ENCODE results near the gene CFAP100.
A peak's percentile ranks its signal among the peaks of the same experiment; 100 is the strongest.

Gene CFAP100

DNA sequence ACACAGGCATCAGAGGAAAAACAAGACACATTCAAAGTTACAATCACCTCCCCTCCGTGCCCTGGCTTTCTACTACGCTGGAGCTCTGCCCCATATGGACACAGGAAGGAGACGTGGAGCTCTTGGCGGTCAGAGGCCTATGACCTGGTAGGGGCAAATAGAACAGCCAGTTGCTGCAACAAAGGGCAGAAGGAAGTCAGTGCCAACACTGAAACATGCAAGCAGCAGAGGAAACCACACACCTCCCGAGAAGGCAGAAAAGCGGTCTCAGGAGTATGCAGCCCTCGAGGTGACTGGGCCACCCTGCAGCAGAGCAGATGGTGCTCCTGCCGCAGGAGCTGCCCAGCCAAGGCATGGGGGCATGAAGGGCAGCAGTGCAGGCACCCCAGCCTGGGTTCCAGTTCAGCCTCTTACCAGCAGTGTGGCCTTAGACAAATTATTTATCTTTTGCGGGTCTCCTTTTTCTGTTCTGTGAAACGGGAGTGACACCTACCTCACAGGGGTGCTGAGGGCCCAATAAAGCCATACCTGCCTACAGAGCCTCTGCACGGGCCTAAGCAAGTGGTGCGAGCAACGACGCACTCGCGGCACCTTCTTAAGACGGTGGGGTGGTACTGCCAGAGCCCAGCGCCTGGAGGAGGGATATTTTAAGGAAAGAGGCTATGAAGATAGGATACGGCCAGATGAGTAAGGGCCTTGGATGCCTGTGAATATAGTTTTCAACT, 72.3 kb downstream of the CFAP100 start:
- no peak for ATAC-seq

DNA sequence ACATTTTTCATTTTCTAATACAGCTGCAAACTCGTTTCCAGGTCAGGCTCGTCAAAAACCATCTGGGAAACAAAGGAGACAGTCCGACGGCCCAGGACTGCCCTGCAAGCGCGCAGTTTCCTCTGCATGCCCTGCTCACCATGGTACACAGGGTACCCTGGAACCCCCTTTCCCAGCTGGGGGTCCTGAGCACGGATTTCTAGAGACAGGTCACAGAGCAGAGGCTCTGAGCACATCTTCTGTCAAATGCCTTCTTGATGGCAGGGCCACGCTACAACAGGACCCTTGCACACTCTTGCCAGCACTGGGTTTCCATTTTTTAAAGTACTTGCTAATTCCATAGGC, 72.9 kb downstream of the CFAP100 start:
- no peak for ATAC-seq

DNA sequence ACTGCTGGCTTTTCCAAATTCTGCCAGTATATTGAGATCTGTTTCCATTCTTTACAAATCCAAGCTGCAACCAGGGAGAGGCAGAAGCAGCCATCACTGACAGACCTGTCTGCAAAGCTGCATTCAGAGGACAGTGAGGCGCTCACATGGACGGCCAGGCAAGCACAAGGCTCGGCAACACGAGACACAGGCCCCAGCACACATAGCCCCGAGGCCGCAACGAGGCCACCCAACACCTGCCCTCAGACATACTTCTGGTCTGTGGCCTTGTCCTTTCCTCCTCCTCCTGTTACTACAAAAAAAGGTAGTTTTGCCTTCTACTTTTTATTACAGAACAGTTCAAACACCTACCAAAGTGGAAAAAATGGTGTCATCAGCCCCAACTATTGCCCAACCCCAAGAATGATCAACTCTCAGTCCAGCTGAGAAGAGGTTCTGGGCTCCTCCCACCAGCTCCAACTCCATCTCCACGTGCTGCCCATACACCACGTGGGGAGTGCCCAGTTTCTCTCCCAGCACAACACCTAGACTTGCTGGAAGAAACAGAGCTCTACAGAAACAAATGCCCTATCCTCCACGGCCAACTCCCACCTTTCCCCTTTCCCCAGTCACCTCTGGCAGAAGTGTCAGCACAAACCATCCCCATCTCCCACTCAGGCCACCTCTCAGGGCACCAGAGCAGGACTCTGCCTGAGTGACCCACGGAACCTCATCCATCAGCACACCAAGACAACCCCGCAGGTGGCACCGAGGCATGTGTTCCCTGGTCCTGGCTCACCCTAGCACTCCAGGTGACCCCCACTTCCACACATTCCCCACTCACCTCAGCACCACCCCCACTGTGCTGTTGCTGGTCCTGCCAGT, 73.6 kb downstream of the CFAP100 start:
- no peak for ATAC-seq

DNA sequence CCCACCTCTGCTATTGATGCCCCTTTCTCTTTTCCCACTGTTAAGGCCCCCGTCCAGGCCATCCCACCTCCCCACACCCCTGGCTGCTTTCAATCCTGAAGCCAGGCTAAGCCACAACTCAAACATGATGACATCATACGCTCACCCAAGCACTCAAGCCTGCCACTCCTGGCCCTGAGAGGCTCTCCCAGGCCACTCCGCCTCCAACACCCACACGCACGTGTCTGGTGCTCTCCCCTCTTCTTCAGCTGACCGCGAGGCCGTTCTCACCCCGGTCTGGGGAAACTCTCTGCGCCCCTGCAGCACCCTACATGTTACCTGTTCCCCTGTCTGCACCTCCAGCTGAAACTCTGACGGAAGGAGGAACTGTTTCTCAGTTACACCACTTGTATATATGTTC, 74.8 kb downstream of the CFAP100 start:
- no peak for ATAC-seq

DNA sequence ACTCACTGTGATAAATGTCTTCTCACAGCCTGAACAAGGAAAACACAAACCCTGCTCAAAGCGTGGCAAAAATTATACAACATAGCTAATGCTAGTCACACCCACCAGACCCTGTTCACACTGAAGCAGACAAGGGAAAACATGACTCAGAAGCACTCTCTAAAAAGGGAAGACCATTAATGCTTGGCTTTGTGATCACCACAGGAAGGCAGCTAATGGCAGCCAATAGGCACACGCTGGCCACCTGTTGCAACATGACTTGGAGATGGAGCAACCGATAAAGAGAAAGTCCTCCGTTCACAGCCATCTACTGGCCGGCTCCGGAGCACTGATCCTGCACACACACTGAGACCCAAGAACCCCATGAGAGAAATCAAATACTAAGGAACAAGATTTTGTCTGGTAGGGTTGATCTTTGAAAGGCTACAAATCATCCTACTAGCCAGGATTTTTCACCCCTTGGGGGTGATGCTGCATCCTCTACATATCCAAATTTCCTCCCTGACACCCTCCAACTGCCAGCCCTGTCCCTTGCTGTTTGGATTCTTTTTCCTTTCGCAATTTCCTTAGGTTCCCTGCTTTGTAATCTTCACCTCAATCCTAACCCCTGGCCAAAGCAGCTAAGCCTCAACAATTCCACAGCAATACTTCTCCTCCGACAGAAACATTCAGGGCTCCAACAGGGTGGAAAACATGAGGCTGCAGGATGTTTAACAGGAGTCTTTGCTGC, 77.7 kb downstream of the CFAP100 start:
- no peak for ATAC-seq

DNA sequence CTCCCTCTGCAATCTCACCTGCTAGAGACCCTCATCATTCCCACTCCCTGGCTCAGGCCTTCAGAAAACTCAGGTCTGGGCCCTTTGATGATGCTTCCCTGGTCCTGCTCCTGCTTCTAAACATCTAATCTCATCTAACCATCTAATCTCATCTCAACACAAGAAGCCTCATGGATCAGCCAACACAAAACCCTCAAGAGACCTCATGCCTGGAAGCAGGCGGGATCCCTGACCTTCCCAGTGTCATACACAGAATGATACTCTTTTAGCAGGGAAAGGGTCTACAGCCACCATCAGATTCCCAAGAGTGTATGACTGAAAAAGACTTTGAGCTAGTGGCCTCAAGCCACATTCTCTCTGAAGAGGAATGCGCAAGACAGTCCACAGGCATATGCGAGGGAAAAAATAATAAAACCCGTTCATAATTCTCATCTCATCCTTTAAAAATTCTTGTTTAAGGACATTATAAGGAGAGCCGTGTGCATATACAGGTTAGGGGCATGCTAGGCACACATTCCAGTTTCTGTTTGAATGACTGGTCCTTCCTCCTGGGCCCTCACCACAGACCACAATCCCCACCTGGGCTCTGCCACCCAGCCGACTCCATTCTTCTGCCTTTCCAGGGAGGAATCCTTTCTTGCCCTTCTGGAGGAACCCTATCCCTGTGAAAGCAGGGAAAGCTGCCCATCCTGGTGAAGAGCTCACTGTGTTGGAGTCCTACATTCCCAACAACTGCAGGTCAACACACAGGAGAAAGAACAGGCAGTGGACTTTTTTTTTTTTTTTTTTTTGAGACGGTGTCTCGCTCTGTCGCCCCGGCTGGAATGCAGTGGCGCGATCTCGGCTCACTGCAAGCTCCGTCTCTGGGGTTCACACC, 78.8 kb downstream of the CFAP100 start:
- ATAC-seq: no peak

DNA sequence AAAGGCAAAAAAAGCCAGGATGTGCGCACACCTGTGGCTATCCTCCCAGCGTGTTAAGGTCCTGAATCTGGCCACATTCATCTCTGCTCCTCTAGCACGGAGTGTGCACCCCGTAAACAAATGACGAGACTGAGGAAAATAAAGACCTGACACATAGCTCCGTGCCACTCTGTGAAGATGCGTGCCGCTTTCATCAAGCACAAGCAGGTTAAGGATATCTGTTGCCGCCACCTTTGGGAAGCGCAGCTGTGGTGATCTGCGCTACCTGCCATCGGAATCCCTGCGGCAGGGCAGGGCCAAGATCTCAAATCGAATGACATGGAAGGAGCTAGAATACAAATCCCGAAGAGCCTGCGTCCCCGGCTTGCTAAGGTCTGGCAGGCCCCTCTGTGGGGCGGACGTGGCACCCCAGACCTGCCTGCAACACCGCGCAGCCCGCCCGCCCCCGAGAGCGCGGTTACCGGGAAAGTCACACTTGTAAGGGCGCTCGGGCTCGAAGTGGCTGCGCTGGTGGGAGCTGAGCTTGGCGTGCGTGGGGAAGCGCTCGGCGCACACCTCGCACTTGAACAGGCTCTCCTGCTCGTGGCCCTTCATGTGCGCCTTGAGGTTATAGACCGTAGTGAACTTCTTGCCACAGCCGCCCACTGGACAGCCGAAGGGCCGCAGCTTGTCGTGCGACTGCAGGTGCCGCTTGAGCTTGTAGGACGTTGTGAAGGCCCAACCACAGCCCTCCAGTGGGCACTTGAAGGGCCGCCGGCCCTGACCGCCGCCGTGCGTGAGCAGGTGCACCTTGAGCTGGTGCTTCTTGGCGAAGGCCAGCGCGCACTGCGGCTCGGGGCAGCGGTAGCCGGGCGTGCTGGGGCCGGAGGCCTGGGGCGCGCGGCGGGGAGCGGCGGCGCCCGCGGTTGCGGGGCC, 80.0 kb downstream of the CFAP100 start:
- no peak for ATAC-seq

DNA sequence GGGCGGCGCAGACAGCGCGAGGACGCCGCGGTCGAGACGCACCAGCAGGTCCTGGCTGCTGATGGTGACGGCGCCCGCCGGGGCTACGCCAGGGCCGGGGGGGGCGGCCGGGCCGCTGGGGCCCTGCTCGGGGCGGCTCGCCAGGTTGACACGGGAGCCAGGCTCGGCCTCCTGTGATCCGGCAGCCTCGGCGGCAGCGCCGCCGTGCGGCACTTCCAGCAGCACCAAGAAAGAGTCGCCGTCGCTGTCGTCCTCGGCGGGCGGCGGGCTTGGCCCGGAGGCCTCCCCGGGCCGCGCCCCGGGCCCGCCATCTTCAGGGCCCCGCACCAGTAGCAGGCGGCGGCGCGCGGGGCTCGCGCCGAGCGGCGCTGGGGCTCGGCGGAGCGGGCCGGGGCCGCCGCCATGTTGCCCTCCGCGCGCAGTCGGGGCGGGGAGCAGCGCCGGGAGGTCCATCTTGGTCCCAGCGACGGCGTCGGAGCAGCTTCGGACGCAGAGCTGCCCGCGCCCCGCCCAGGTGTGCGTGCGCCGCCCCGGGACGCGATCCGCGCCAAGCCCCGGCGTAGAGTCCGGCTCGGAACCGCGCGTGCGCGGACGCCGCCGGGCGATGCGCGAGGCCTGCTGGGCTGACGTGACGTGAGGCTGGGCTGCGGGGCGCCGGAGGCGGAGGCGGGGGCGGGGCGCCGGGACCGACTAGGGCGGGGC, 80.9 kb downstream of the CFAP100 start, which contains the start of gene ZXDC:
ZXDC (minus strand) TSS at position 479 of the 702 bp plus-strand sequence; CDS start at position 453, 26 bp downstream.
- ATAC-seq: peak; percentile 84 to 90

DNA sequence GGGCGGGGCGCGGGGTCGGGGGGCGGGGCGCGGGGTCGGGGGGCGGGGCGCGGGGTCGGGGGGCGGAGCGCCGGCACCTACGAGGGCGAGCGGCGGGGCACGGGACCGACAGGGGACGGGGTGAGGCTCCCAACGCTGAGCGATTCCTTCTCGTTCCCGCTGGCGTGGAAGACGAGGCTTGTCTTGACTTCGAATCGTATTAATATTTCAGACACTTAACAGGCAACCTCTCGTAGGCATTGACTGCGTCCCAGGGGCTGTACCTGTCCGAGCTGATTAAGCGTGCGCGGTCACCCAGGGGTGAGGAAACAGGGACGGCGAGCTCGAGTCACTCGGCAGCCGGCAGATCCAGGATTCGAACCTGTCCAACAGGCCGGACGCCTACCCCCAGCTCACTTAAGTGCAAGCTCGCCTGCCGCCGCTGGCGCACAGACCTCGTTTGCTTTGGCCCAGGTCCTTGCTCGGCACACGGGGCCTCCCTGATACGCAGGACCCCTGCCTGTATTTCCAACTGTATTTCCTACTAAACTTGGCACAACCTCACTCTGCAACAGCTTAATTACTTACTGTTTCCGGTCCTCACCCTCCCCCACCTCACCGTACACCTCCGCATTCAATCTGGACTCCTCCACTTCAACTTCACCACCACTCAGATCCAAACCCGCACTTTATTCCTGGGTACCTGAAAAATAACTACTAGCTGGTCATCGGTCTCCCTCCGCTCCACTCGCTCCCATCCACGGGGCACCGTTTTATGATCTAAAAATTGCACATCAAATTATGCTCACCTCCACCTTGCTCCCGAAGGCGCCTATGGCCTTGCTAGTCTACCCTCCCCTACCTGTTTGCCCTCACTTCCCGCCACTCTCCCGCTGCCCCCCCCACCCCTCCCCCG, 81.7 kb downstream of the CFAP100 start:
- ATAC-seq: peak; percentile 31 to 32

DNA sequence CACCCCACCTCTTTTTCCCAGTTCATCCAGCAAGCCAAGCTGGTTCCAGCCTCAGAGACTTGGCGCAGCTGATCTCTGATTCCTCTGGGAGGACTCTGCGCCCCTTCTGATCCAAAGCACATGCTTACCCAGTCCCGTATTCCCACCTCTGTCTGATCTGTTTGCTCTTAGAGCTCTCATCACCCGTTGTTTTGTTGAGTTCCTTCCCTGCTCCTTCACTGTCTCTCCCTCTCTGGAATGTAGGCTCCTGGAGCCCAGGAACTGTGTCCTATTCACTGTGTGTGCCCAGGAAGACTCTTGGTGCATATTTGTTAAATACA, 82.3 kb downstream of the CFAP100 start:
- ATAC-seq: no peak

DNA sequence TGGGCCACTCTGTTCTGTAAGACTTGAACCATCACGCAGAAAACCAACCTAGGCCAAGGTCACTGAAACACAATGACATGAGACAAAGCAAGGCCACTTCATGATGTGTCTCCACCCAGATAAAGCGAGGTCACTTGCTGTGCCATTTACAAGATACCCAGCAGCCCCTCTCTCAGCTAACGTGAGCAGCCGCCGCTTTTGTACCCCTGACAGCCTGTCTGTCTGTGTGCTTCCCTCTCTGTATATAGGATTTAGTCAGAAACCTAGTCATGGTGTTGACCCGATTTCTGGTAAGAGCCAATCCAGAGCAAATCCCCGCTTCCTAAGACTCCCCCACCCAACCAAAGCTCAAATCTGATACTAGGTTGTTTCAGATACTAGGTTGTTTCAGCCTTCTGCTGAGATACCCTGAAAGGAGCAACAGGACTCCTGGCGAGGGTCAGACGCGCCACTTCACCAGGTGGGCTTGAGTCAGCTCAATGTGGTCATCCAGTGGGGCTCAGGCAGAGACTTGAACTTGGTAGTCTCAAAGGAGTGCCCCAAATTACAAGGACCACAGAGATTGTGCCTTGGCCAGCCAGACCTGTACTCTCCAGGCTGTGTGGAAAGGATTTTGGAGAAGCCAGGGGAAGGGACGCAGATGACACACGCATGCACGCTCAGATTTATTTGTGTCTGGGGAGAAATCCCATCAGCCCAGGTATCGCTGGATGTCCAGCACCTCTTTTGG, 84.0 kb downstream of the CFAP100 start:
- ATAC-seq: no peak

DNA sequence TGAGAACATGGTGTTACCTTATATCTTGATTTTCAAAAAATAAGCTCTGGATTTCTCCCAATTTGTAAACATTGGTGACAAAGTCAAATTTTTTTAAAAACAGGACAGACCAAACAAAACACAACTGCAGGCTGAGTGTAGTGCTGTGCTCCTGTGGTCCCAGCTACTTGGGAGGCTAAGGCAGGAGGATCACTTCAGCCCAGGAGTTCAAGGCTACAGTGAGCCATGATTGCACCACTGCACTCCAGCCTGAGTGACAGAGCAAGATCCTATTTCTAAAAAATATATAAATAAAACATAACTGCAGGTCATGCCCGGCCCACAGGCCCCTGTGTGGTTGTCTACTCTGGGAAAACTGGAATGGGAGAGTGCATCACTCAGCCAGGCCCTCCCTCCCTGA, 84.9 kb downstream of the CFAP100 start:
- ATAC-seq: no peak

DNA sequence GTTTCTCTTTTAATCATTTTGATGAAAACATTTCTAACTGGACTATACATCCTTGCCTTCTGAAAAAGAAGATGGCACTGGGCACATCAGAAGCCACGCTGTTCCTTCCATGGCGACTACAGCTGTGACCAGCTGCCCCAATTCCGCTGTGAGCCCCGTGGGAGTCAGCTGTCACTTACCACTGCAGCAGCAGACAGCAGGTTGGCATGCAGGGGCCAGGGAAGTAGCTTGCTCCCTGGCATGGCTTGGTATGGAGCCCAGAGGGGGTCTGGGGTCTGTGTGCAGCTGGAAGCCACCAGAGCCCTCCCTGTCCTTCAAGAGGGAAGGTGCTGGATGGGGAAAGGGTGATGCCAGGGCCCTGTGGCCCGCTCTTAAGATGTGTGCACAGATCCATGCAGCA, 85.5 kb downstream of the CFAP100 start:
- no peak for ATAC-seq

DNA sequence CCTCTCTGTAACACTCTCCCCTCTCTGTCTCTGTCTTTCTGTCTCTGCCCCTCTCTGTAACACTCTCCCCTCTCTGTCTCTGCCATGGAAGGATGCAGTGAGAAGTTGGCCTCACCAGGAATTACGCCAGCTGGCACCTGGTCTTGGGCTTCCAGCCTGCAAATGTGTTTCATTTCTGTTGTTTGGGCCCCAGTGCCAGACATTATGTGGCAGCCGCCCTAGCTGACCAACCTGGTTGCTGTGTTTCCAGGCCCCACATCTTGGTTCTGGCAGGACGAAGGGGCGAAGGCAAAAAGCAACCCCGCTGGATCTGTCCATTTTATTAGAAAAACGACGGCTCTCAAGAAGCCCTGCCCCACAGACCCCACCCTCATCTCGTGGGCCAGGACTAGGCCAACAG, 86.2 kb downstream of the CFAP100 start:
- no peak for ATAC-seq

DNA sequence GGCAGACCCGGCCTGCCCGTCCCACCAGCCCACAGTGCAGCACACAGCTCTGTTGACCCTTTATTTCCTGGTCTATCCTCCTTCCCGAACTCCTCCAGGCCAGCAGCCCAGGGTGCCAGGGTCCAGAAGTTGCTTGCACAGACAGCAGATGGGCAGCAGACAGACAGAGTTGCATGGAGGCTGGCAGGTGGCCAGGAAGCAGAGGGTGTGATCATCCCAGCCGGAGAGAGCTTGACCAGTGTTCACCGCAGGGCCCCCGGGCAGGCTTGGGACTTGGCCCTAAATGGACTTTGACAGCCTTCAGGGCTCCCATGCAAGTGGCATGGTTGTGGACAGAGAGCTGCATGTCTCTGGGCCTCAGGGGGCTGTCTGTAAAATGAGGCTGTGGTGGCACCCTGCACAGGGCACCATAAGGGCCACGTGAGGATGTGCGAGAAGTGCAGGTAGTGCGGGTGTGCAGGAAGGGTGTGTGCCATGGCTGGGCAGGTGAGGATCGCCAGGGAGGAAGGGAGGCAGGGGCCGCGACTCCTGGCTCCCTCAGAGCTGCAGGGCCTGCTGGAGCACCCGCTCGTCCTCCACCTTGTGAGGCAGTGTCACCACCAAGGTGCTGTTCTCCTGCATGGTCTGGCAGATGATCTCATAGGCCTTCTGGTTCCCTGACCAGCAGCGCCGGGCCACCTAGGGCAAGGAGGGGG, 87.2 kb downstream of the CFAP100 start:
- ATAC-seq: no peak

DNA sequence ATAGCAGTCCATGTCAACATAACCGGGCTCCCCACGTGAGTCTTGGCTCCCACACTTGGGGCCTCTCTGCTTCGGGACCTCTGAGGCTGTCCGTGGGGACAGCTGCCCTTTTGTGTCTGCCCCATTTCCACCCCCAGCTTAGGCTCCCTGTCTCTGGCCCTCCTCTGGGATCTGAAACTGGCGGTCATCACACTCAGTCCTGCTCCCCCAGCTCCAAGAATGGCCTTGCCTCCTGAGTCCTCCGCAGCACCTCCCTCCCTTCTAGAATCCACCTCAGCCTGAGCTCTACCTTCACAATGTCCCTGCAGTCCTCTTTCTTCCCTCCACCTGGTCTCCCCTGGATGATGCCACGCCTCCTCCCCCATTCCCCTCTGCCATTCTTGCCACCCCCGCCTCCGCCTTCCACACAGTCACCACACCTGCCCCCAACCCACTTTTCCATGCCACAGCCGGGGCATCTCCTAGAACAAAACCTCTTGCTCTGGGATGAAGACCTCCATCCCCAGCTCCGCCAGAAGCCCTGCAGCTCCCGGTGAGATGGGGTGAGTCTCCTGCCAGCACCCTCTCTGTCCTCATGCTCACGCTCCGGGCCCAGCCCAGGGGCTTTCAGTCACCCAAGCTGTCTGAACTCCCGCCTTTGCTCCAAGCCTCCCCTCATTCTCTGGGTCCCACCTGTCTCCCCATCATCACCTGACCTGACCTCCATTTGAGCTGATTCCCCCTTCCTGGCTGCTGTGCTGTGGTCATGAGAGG, 88.0 kb downstream of the CFAP100 start:
- no peak for ATAC-seq

DNA sequence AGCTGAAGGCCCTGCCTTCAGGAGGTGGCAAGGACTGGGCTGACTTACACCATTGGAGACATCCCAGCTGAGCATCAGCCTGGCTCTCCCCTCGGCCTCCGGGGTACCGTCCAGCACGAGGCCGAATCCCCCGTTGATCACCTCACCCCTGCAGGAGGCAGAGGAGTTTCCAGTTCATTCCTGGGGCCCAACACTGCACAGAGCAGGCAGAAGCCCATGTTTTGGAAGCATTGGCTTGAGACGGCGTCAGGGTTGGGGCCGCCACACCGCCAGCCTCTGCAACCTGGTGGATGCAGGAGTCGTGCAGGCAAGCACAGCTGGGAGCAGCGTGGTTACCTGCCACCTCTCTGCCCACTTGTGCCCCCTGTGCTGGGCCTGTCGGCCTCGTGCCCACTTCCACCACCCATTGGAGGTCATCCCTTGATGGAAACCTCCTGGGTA, 88.6 kb downstream of the CFAP100 start:
- ATAC-seq: no peak

DNA sequence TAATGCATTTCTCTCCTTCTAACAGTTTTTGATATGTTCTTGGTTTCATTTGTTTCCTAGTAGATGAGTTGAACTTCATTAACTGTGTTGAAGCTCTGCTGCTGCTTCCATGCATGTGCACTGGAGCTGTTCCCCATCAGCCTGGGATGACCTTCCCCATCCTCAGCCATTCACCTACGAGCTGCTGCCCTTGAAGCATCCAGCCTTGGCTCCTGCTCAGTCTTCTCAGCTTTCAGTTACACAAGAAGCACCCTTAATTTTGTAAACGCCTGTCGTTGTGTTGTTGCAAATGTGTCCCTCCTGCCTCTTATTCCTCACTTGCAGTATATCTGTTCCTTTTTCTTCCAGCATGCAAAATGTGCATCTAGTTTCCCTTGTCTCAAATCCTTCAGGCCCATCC, 89.4 kb downstream of the CFAP100 start:
- ATAC-seq: no peak

All from activated CD4-positive, CD25-positive, alpha-beta regulatory T cell treated with anti-CD3 and anti-CD28 coated beads, Interleukin-2, amount 50 U/mL, for 24 hours (primary cell).